NK-92 (cell line): Measurements from ENCODE around the gene TNFRSF13B.
"Not testable (repeated sequence)": the region's sequence is repeated elsewhere in the genome, so short reads cannot be mapped to it uniquely, and the experiment has no call there.

ENCODE experiments used
- DNase-seq: peaks from one replicate; lab custom pipeline; 2025; ENCODE audit not compliant: unreplicated experiment; lab: John Stamatoyannopoulos, UW

TNFRSF13B gene

DNA sequence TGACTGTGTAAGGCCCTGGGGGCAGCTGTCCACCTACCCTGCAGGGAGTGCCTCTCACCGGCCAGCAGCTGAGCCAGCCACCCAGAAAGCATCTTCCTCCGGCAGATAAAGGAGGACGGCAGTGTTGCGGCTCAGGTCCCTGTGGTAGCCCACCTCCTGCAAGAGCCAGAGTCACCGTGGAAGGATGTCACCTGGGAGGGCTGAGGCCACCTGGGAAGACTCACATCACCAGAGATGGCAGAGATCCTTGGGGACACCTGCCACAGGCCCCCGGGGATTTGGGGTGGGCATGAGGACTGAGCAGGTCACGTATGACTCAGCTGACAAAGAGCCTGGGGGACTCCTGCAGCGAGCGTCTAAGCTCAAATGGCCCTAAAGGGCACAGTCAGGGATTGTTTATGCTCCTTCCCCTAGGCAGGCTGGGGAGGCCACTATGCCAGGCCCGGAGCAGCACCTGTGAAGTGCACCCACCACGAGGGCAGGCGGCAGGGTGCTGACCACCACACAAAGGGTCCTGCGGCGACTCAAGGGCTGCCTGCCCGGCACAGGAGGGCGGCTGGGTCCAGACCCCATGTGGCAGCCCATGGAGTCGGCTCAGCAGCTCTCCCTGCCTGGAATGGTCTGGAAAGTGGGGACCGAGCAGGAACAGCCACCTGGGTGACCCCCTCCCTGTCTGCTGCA lies 44.1 kb downstream of the TNFRSF13B start:
- DNase-seq: no peak

DNA sequence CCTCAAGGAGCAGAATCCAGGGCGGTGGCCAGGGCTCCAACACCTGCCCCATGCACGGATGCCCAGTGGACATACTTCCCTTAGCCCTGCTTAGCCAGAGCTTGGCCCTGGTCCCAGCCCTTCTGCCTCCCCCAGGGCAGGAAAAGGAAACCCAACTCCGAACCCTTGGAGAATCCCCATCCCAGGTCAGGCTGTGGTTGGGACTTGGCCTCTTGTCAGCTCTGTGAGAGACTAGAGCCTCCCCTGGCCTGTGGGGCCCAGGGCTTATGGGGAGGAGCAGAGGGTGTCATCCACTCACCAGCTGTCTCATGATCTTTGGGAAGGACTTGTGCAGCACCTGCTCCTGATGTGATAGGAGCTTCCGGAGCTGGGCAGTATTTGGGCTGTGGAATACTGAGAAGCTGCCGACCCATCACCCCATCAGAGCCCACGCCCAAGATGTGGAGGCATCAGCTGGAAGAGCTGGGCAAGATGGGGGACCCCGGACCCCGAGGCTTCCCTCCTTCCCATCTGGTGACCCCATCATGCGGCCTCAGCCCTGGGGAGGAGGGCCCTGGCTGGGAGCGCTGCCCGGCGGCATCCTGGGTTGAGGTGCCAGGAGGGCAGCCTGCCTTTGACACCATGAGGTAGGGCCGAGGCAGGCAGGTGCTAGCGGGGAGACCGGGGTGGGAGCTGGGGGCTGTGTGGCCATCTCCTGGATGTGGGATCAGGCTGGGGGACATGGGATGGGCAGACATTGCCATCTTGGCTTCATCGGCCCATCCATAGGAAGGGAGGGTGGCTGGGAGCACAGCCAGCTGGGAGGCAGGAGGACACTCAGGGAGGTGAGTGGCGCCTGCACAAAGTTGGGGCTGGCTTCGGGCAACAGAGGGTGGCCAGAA lies 45.1 kb downstream of the TNFRSF13B start:
- no peak for DNase-seq

DNA sequence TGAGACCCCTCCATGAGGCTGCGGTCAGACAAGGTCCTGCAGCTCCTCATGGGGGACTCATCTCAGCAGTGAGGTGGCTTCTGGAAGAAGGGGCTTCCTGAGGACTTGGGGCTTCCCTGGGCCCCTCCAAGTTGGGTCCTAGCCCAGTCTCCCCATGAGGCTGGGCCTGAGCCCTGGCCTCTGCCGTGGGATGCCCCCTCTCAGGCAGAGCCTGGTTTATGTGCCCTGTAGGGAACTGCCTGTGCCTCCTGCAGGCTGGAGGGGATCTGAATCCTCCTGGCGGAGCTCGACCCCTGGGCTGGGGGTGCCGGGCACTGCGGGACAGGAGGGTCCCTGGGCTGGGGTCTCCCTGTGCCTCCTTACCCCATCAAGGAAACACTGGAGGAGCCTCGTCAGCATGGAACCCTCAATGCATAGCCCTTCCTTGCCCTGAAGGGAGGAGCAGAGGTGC lies 45.8 kb downstream of the TNFRSF13B start:
- DNase-seq: no peak

DNA sequence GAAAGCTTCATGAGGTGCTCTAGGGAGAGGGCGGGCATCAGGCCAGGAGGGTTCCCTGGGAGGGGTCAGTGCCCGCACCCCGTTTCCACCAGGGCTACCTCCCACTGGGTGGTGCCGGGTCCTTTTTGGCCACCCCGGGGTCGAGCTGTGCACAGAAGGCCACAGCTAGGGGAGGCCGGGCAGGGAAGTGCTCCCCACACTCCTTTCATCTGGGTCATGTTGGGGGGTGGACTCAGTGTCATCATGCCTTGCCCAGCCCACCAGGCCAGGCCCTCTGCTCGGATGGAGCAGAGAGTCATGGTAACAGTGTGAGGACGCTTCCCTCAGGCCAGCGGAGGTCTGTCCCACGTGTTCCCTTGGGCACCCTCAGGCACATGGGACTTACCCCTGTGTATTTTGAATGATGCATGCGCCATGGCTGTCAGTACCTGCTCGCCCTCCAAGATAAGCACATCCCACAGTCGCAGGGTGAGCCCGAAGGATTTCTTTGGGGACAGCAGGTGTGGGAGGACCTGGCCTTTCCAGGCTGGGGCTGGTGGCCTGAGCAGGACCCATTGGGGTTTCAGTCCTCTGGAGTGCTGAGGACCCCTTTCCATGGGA lies 46.4 kb downstream of the TNFRSF13B start:
- no peak for DNase-seq

DNA sequence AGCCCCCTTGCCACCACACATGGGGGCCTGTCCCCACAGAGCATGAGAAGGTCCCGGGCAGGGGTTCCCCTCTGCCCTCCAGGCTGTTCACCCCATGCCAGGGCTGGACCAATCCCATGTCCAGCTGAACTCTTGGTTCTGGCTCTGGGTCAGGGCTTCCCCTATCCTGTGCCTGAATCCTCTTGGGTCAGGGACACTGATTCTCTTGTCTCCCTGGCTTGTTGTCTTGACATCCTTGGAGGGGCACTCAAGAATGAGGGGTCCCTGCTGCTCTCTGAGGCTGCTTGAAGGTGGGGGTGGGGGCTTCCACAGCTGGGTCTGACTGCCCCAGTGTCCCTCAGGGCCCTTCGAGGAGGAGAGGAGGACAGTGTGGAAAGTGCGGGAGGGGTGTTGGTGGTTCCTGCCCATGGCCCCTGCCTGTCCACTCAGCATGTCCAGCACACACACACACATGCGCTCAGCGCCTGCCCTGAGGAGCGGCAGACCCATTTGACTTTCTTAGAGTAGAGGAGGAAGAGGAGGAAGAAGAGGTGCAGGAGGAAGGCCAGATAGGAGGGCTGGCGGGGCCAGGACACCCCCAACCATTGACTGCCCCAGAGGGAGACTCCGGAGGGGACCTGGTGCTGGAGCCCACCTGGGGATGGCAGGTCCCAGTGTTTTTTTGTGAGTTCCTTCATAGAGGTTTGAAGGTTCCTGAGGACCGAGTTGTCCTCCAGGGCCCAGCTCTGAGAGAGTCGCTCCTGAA lies 47.0 kb downstream of the TNFRSF13B start:
- DNase-seq: no peak

DNA sequence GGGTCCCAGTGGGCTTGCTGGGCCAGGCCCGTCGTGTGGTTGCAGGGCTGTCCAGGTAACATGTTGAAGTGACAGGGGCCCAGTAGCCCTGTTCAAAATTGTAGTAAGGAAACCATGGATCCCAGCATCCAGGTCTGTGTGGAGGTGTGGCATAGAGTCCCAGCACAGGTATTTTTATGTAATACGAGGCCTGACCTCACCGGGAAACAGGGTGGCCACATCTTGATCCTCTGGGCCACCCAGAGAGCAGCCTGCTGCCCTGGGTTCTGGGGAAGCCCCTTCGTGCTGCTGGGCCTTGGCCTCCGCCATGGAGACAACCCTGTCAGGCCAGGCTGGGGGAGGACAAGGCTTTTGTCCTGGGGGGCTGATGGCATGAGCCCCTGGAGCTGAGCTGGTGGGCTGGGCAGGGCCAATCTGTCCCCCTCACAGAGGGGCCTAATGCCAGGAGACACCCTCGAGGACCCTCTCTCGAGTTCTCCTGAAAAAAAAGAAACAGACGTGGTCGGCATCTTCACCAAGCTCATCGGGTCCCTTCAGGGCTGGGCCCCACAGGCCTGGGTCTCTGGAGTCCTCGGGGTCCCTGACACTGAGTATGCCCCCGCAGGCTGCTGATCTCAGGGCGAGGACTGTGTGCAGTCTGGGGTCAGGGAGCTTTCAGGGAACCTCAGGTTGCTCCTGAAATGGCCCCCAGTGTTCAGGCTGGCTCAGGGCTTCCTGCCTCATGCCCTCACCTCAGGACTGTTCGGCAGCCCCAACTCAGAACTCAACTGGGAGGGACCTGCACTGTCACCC lies 47.8 kb downstream of the TNFRSF13B start:
- no peak for DNase-seq

DNA sequence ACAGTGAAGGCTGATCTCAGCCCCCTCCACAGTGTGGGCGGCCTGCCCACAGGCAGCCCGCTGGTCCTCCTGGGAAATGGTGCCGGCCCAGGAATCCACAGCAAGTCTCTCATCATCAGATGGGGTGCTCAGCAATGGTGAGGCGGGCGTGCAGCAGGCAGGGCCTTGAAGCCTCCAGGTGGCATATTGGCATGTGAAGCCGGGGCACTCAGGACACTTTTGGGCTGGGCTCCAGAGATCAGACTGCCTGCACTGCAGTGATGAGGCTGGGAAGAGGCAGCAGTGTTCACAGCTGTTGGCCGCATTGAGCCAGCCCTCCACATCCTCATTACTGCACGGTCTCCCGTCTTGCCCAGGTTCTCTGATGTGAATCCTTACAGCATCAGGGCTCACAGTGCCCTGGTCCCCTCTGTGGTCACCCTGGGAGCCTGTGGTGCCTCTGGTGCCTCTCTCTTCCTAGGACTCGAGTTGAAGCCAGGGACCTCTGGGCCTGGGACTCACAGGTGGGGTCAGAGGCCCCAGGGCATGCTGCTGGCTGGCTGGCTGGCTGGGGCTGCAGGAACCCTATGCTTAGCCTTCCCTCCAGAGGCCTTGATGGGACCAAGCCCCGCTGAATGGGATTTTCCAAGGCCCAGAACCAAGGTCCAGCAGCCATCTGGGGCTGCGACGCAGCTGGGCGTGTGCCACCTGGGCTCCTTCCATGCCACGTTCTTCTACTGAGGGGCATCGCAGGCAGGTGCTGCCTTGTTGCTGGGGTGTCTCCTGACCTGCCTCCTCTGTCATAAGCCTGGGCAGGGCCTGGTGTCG lies 48.6 kb downstream of the TNFRSF13B start:
- no peak for DNase-seq

DNA sequence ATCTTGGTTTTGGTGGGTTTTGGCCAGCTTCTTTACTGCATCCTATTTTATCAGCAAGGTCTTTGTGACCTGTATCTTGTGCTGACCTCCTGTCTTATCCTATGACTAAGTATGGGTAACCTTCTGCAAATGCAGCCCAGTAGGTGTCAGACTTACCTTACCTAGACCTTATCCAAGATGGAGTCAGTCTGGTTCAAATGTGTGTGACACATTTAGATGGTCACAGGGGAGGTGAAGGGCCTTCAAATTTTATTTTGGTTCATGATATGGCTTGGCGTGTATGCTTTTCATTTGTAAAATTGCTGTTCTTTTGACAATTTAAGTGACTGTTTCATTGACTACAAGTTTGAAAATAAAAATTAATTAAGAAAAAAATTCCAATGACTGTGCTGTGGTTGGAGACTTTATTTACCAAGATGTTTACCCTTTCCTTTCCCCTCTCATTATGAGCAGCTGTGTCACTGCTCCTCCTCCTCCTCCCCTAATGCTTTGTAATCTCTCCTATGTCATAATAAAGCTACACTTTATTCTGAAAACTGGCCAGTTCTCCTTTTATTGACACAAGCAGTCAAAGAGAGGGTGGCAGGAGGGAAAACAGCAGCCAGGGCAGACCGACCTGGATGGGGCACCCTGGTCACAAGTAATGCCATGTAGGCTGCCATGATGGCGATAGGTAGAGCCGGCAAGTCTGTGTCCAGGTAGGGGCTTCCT lies 49.4 kb downstream of the TNFRSF13B start:
- DNase-seq: no peak

DNA sequence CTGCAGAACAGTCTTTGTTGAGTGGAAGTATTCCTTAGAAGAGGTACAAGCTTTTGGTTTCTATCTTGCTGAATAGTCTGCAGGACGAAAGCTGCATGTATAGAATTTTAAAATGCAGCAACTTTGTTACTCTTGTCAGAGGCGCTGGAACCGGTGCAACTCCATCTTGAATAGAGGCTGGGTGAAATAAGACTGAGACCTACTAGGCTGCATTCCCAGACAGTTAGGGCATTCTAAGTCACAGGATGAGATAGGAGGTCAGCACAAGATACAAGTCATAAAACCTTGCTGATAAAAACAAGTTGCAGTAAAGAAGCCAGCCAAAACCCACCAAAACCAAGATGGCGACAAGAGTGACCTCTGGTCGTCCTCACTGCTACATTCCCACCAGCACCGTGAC lies 50.5 kb downstream of the TNFRSF13B start:
- not testable (repeated sequence) for DNase-seq

DNA sequence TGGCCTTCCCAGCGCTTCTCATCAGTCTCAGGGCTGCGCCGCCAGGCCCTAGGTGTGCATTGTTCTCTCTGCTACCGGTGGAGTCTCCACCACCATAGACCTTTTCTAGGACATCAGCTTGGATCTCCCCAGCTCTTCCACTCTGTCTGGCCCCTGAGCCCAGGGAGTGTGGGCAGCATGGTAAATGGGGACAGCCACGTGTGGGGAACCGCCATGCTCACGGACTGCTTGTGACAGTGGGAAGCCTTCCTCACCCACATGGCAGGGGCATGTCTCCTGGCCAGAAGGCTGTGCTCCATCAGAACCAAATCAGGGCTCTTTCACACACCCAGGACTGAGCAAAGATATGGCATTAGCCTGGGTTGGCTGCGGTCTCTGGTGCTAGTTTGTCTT lies 51.3 kb downstream of the TNFRSF13B start:
- no peak for DNase-seq

DNA sequence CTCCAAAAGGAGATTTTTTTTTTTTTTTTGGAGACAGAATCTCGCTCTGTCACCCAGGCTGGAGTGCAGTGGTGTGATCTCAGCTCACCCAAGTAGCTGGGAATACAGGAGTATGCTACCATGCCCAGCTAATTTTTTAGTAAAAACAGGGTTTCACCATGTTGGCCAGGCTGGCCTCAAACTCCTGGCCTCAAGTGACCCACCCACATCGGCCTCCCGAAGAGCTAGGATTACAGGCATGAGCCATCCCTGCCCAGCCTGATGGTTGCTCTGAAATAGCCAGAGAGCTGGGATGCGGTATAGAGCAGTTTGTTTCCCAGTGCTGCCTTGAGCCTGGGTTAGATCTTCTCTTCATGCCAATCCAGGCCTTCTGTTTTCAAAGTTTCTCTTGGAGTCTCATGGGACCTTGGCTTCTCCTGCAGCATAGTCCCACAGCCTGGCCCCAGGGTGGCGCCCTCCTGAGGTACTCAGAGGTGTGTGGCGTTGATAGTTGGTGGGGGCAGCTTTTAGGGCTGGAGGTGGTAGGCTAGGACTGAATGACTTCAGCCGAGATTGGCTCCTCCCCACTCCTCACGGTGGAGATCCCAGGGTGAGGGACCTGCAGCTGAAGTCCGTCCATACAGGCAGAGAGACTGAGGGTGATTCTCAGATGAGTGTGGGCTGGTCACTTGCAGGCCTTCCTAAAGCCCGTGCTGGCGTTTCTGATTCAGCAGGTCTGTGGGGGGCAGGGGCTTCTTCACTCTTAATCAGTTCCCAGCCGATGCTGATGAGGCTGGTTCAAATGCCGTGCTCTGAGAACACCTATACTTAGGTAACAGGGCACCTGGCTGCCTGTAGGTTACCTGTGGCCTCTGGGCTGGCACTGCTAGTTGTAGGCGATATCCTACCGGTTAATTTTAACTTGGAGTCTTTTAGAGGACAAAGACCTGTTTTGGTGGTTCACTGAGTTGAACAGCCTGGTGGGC lies 52.0 kb downstream of the TNFRSF13B start:
- no peak for DNase-seq

DNA sequence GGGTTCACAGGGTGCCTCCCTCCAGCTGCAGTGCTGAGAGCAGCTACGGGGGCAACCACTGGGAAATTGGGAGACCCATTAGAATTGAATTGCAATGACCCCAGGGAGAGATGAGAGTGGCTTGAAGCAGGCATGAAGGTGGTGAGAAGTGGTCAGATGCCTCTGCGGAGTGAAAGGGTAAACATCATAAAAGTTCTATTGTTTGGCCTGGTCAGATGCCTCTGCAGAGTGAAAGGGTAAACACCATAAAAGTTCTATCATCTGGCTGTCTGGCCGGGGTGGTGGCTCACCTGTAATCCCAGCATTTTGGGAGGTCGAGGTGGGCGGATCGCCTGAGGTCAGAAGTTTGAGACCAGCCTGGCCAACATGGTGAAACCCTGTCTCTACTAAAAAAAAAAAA lies 53.5 kb downstream of the TNFRSF13B start:
- DNase-seq: no peak

DNA sequence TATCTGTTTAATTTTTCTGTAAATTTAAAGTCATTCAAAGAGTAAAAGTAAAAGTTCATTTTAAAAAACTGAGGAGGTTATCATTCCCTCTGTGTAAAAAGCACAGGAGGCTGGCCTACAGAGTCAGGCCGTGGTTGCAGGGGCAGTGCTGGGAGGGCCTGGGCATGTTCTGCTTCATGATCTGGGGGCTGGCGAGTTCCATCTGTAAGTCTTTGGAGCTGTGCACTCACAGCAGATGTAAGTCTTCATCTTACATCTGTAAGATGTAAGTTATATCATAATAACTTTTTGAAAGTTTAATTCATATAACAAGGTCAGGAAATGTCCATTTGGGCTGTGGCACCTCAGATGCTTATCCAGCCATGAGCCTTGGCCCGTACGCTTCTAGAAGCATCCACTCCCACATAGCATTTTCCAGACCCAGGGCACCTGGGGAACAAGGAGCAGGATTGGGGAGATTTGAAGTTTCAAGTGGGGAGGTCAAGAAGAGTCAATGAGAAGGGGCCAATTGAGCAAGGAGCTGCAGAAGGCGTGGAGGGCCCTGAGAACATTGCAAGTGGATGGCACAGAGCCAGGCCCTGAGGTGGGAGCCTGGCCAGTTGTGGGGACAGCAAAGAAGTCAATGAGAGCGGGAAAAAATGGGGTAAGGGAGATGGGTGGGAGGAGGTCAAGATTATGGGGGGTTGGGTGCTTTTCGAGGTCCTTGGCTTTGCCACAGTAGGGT lies 54.1 kb downstream of the TNFRSF13B start:
- DNase-seq: no peak

DNA sequence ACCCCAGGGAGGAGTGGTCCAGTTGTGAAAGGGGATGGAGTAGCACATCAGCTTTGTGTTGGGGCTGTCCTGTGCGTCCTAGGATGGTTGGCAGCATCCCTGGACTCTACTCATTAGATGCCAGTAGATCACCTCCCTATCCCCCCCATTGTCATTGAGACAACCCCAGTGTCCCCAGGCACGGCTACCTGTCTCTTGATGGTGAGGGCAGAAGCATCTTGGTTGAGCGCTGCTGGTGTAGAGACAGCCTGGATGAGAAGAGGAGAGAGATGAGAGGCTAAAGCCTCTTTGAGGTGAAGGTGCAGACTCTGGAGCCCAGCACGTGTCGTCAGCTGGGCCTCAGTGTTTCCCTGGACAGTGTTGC lies 55.4 kb downstream of the TNFRSF13B start:
- no peak for DNase-seq

DNA sequence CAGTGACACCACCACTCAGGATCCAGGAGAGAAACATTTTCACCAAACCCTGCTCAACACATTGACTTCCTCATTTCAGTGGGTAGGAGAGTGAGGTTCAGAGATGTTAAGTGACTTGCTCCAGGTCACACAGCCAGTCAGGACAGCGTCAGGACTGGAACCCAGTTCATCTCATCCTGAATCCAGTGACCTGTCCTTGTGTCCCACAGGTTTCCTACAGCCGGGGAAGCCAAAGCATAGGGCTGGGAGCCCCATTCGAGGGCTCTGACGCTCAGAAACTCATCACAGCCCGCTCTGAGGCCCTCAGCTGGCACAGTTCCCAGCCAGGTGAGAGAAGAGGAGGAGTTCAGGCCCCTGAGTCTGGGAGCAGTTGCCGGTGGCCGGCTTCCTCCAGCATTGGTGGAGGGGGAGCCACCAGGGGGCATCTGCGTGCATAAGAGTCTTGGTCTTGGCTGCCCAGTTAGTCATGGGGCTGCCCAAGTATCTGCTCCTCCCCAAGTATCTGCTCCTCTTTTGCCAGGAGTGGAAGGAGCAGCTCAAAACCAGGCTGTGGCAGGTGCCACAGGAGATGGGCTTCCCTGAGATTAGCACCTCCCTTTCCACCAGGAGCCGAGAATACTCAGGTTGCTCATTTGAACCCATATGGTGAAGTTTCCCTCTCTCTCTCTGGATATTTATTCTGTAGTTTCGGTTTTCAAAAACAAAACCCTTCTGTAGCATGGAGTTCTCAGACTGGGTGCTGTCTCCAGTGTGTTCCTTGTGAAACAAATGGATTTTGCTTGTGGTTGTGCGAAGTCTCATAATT lies 56.0 kb downstream of the TNFRSF13B start:
- DNase-seq: no peak

DNA sequence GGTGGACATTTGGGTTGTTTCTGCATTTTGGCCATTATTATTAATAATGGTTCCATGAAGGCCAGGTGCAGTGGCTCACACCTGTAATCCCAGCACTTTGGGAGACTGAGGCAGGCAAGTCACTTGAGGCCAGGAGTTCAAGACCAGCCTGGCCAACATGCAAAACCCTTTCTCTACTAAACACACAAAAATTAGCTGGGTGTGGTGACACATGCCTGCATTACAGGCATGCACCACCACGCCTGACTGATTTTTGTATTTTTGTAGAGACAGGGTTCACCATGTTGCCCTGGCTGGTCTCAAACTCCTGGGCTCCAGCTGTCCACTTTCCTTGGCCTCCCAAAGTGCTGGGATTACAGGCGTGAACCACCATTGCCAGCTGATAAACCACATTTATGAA lies 58.5 kb downstream of the TNFRSF13B start:
- DNase-seq: no peak
